K562 (cell line): ENCODE results near the gene ZNF467. TPM values are rescaled to one million over a fixed set of nuclear protein-coding genes. Genes with fewer than 3 reads are reported as not detected.
A peak's percentile ranks its signal among the peaks of the same experiment; 100 is the strongest.

Source experiments
- ATAC-seq: fragments of 200-7000 bp; cut with Tn5 transposase; 3 replicates; pipeline ENCODE4 v1.9.1; 2020; ENCODE audit warnings: moderate library complexity
- BruUV-seq: library from RNA; stranded (reverse); fragments of 400-500 nt; replicated peaks from 2 replicates; lab custom pipeline; 2021; lab: Mats Ljungman, UMichigan
- CTCF ChIA-PET: fragments of 300-600 bp; formaldehyde crosslinking; extraction: SDS; loops from one replicate; lab custom pipeline; 2021; ENCODE audit warnings: low intra/inter-chr PET ratio; lab: Yijun Ruan, JAX
- POLR2A ChIA-PET: fragments of 300-600, 350-650 bp; sonication (Branson Sonifier 250); formaldehyde crosslinking; extraction: SDS; loops from one replicate; lab custom pipeline; 2021; ENCODE audit warnings: antibody characterized with exemption, inconsistent platforms; lab: Yijun Ruan, JAX
- DNase-seq, 4 experiments: peaks; one replicate each; pipeline versions ENCODE4 v3.0.0 to v3.0.0-alpha.2; 2011 to 2018; ENCODE audit warnings: low spot score in 3 of 4, mixed read lengths in 3 of 4; ENCODE audit errors: extremely low read depth in 1 of 4
- FAIRE-seq: peaks from 2 replicates; lab custom pipeline; 2011; peaks lifted over from hg19 to GRCh38; lab: Jason Lieb, UNC
- H2AFZ ChIP-seq: 2 replicates; pipeline ENCODE4 v1.6.0; 2011; ENCODE audit warnings: low read depth, low read length, control low read depth, inconsistent platforms
- H3K27ac ChIP-seq: fragments of 200-600 bp; 3 replicates; pipeline ENCODE4 v1.8.0; 2011; ENCODE audit warnings: low read depth, mild to moderate bottlenecking, control low read depth, inconsistent platforms, low read length, moderate library complexity, mixed read lengths; ENCODE audit errors: extremely low read depth
- H3K27me3 ChIP-seq, 2 experiments: fragments of 300-600 bp in 1 of 2; 2 replicates in 1 of 2; 3 replicates in 1 of 2; pipeline versions ENCODE4 v1.6.0 to v1.8.0; 2011; ENCODE audit warnings: inconsistent platforms in 2 of 2, low read length in 2 of 2, mild to moderate bottlenecking in 1 of 2, mixed read lengths in 1 of 2, moderate library complexity in 1 of 2; ENCODE audit not compliant: control insufficient read depth in 2 of 2, insufficient read depth in 2 of 2
- H3K36me3 ChIP-seq: fragments of 300-600 bp; 3 replicates; pipeline ENCODE4 v1.8.0; 2011; ENCODE audit warnings: mild to moderate bottlenecking, low read length, inconsistent platforms; ENCODE audit not compliant: control insufficient read depth, insufficient read depth
- H3K4me1 ChIP-seq, 2 experiments: fragments of 200-600 bp in 1 of 2; replicated peaks in 1 of 2; 2 replicates in 1 of 2; 3 replicates in 1 of 2; pipeline versions ENCODE4 v1.5.1 to v1.8.0; 2011; ENCODE audit warnings: inconsistent platforms in 2 of 2, low read length in 2 of 2, mild to moderate bottlenecking in 1 of 2, mixed read lengths in 1 of 2, moderate library complexity in 1 of 2; ENCODE audit not compliant: control insufficient read depth in 2 of 2, insufficient read depth in 2 of 2
- H3K4me2 ChIP-seq: 2 replicates; pipeline ENCODE4 v1.6.1; 2011; ENCODE audit warnings: low read length, control low read depth, inconsistent platforms, mixed read lengths; ENCODE audit not compliant: insufficient read depth
- H3K4me3 ChIP-seq: fragments of 200-600 bp; sonication (generic), shearing (Covaris generic); 2 replicates; pipeline ENCODE4 v1.5.1; 2016; ENCODE audit warnings: control low read depth, inconsistent platforms
- H3K79me2 ChIP-seq: fragments of 200-600 bp; 3 replicates; pipeline ENCODE4 v1.8.0; 2011; ENCODE audit warnings: low read length, inconsistent platforms; ENCODE audit not compliant: control insufficient read depth, insufficient read depth
- H3K9ac ChIP-seq, 2 experiments: 2 replicates each; pipeline versions ENCODE4 v1.6.0 to v1.6.1; 2011; ENCODE audit warnings: low read depth in 2 of 2, low read length in 2 of 2, control low read depth in 1 of 2, inconsistent platforms in 1 of 2, mild to moderate bottlenecking in 1 of 2, mixed read lengths in 1 of 2; ENCODE audit not compliant: insufficient read depth in 1 of 2
- H3K9me1 ChIP-seq: one replicate; pipeline ENCODE4 v1.6.0; 2011; ENCODE audit warnings: inconsistent platforms, mild to moderate bottlenecking, low read length, moderate library complexity; ENCODE audit not compliant: control insufficient read depth, insufficient read depth
- H3K9me3 ChIP-seq: replicated peaks from 2 replicates; pipeline ENCODE4 v1.5.1; 2011; ENCODE audit warnings: low read depth, low read length, inconsistent platforms; ENCODE audit not compliant: control insufficient read depth, insufficient read depth
- H4K20me1 ChIP-seq: replicated peaks from 2 replicates; pipeline ENCODE4 v1.6.1; 2011; ENCODE audit warnings: low read length, inconsistent platforms, mixed read lengths; ENCODE audit not compliant: control insufficient read depth, insufficient read depth
- ARNT ChIP-seq, 2 experiments: fragments of 450-650 bp; IDR thresholded peaks; 2 replicates each; pipeline ENCODE4 v1.6.1; 2016; ENCODE audit warnings: mild to moderate bottlenecking in 1 of 2
- CEBPB ChIP-seq: fragments of 450-650 bp; IDR thresholded peaks from 2 replicates; pipeline ENCODE4 v1.6.1; 2016; ENCODE audit warnings: missing genetic modification characterization, missing compliant biosample characterization
- CHCHD3 ChIP-seq: fragments of 250-450 bp; sonication (Bioruptor Pico); IDR thresholded peaks from 2 replicates; pipeline ENCODE4 v2.1.2; 2022; ENCODE audit warnings: mild to moderate bottlenecking
- CHD4 ChIP-seq: fragments of 200-600 bp; sonication (generic); IDR thresholded peaks from 3 replicates; pipeline ENCODE4 v1.6.1; 2012; ENCODE audit warnings: low read depth, mild to moderate bottlenecking, mixed read lengths, low read length, inconsistent platforms; ENCODE audit not compliant: insufficient read depth, insufficient replicate concordance, poor library complexity, severe bottlenecking
- DLX4 ChIP-seq: fragments of 250-450 bp; sonication (Bioruptor Pico); IDR thresholded peaks from 2 replicates; pipeline ENCODE4 v1.6.1; 2021; ENCODE audit warnings: mild to moderate bottlenecking
- HBP1 ChIP-seq: fragments of 450-650 bp; formaldehyde crosslinking; IDR thresholded peaks from 2 replicates; pipeline ENCODE4 v1.4.0; 2022; ENCODE audit warnings: missing genetic modification characterization
- KAT7 ChIP-seq: sonication (generic); formaldehyde crosslinking; IDR thresholded peaks from 2 replicates; pipeline ENCODE4 v1.8.0; 2022; ENCODE audit warnings: missing genetic modification reagents, mild to moderate bottlenecking, borderline replicate concordance
- MTF1 ChIP-seq: fragments of 250-450 bp; sonication (Bioruptor Pico); IDR thresholded peaks from 2 replicates; pipeline ENCODE4 v1.9.0; 2021; ENCODE audit warnings: moderate library complexity, mild to moderate bottlenecking, inconsistent platforms, borderline replicate concordance
- RUNX1 ChIP-seq: sonication (generic); IDR thresholded peaks from 2 replicates; pipeline ENCODE4 v1.6.1; 2016; ENCODE audit warnings: antibody characterized with exemption, low read depth
- SREBF1 ChIP-seq: fragments of 150-350 bp; IDR thresholded peaks from 2 replicates; pipeline ENCODE4 v1.6.1; 2014; ENCODE audit warnings: antibody characterized with exemption, low read depth, low read length, borderline replicate concordance
- U2AF2 ChIP-seq: fragments of 200-400 bp; formaldehyde crosslinking; optimal IDR thresholded peaks from 2 replicates; pipeline ENCODE3; 2017; ENCODE audit warnings: low read depth, mild to moderate bottlenecking, low read length
- ZNF282 ChIP-seq: sonication (generic); formaldehyde crosslinking; IDR thresholded peaks from 2 replicates; pipeline ENCODE4 v1.8.1; 2023; ENCODE audit warnings: missing genetic modification reagents
- ZNF740 ChIP-seq, 3 experiments: fragments of 200-800 bp in 1 of 3; sonication (Bioruptor generic) in 1 of 3; sonication (generic) in 1 of 3; formaldehyde crosslinking in 1 of 3; IDR thresholded peaks; 2 replicates each; pipeline versions ENCODE4 v1.6.1 to v1.8.0; 2016 to 2022; ENCODE audit warnings: mild to moderate bottlenecking in 2 of 3, missing compliant biosample characterization in 2 of 3, missing genetic modification characterization in 2 of 3, missing genetic modification reagents in 1 of 3
- ZNF764 ChIP-seq: fragments of 250-450 bp; sonication (Bioruptor Pico); IDR thresholded peaks from 2 replicates; pipeline ENCODE4 v1.4.0; 2020; ENCODE audit warnings: low read depth, mild to moderate bottlenecking, moderate library complexity
- WGBS: fragments of 100-300 bp; shearing (Covaris generic); methylation state at CpG from one replicate; pipeline ENCODE4 v1.1.6; 2016; ENCODE audit warnings: low coverage, mixed read lengths; ENCODE audit not compliant: insufficient coverage; ENCODE audit errors: missing lambda C conversion rate; 5-methylcytosine and 5-hydroxymethylcytosine counted together
- in situ Hi-C: fragments of 300-500 bp; cut with MboI; formaldehyde crosslinking; loops from 4 replicates; pipeline ENCODE4 v1.15.0; 2018; ENCODE audit warnings: inconsistent platforms, mixed read lengths
- intact Hi-C: fragments of 100-400 bp; cut with micrococcal nuclease; formaldehyde crosslinking; loops from 2 replicates; pipeline ENCODE4 v1.14.2; 2022
- polyA plus RNA-seq, 8 experiments: library from polyadenylated mRNA; depleted of rRNA in 4 of 8; stranded (reverse) in 5 of 8; unstranded in 3 of 8; fragments of >200 nt; fragmentation: Nextera tagmentation in 2 of 8; fragmentation: Illumina TruSeq in 1 of 8; extraction: Ambion mirVana in 2 of 8; extraction: Trizol in 1 of 8; gene quantifications; 2 replicates each; pipeline versions ENCODE4 v1.2.1 to v1.2.3, GENCODE V29; 2011 to 2014; ENCODE audit warnings: inconsistent platforms in 1 of 8, missing spikeins in 1 of 8
- total RNA-seq, 7 experiments: library from RNA; depleted of rRNA in 6 of 7; stranded (reverse); fragments of >200 nt in 6 of 7; fragmentation: Illumina TruSeq in 2 of 7; extraction: Trizol in 2 of 7; gene quantifications; 2 replicates each; pipeline versions ENCODE4 v1.2.1 to v1.2.3, GENCODE V29; 2011 to 2021; ENCODE audit warnings: low replicate concordance in 1 of 7

ZNF467 gene
- total and polyA plus RNA-seq, 9 of the 15 experiments (the other 6 are each of a cell fraction or from before 2014, with no cell fraction given) = 0.32 to 14.2 (median 1.7) TPM

- POLR2A ChIA-PET = interaction anchor here (0.5 to 2.1 kb wide), 8 partner anchors 9 to 46 kb away, joined by 3 to 14 read pairs (median 3); no protein-coding TSS in a partner anchor
- Histone ChIP-seq H3K9me1 (no peaks in the 10 kb centered on the region), H3K9ac (peak overlapping the region; percentile 56 to 82; a peak in 3 of 4 replicates), H3K79me2 (peaks cover 5% of the 10 kb centered on the region; the same call in 1 of the 3 replicates), H3K27me3 (no peaks in the 10 kb centered on the region), H3K27ac (peak overlapping the region; percentile 66), H3K4me2 (peak overlapping the region; percentile 71), H3K4me3 (peak overlapping the region; percentile 59), H3K9me3 (no peaks in the 10 kb centered on the region), H2AFZ (peak overlapping the region; percentile 78), H4K20me1 (0 out of 2 replicates have a peak, but pooled peaks cover 5% of the 10 kb centered on the region), H3K36me3 (peaks cover 41% of the 10 kb centered on the region; the same call in 1 of the 3 replicates), H3K4me1 (peaks cover 16 to 62% of the 10 kb centered on the region in 2 experiments)
- BruUV-seq = no TSS peak
- intact Hi-C loops (loop anchor here (2.0 kb wide), 1 partner anchor 16 kb away; no protein-coding TSS in a partner anchor), in situ Hi-C loops (no loop called here)
- DNase-seq = peak in 1 of 4 experiments; percentile 24
- ATAC-seq = peak; percentile 12
- CTCF ChIA-PET = no interaction called here
- no peak for FAIRE-seq
- 44% methylated on average over 16 of the region's 16 CpGs for WGBS
- TF ChIP-seq U2AF2 = no peak
- 0 out of 2 replicates have a peak, but pooled peaks have one; percentile 13 for TF ChIP-seq RUNX1
- peak; percentile 30; the same call in 1 of the 2 replicates for TF ChIP-seq KAT7
- TF ChIP-seq DLX4 (CRISPR knock-in tag) = no peak
- no peak for TF ChIP-seq ZNF740 (CRISPR knock-in tag; IDR thresholded peaks at IDR 0.05)
- no peak for TF ChIP-seq ZNF740 (tag; IDR thresholded peaks at IDR 0.05)
- TF ChIP-seq SREBF1 = no peak
- 0 out of 2 replicates have a peak, but pooled peaks have one; percentile 42 for TF ChIP-seq ZNF282 (CRISPR knock-in tag)
- no peak for TF ChIP-seq ARNT (IDR thresholded peaks at IDR 0.05)
- no peak for TF ChIP-seq ZNF764 (CRISPR knock-in tag)
- no peak for TF ChIP-seq CEBPB (tag)
- no peak for TF ChIP-seq CHCHD3 (CRISPR knock-in tag)
- TF ChIP-seq MTF1 (CRISPR knock-in tag) = no peak
- TF ChIP-seq HBP1 (CRISPR knock-in tag) = no peak
- TF ChIP-seq CHD4 = no peak
These were observed 2.4 kb downstream of the ZNF467 start for GRCh38 chr7:149770728-149771636.
